Activated CD8-positive, alpha-beta memory T cell treated with anti-CD3 and anti-CD28 coated beads, Interleukin-2, amount 10 ng/mL, durations not matched to agents 7 days and 5 days (primary cell): ENCODE data around the gene BTD. TPM values are rescaled to one million over a fixed set of nuclear protein-coding genes. Genes with fewer than 3 reads are reported as not detected.

Source experiments
- ATAC-seq: fragments of 150-1000 bp; cut with Tn5 transposase; one replicate; pipeline ENCODE4 v1.10.0; 2021; ENCODE audit warnings: moderate library complexity
- CTCF ChIA-PET: fragments of 350-600 bp; sonication (Branson Sonifier 250); formaldehyde crosslinking; loops from one replicate; lab custom pipeline; 2021; ENCODE audit warnings: antibody characterized with exemption; lab: Charles Lee
- DNase-seq: peaks from one replicate; pipeline ENCODE4 v3.0.0-alpha.2; 2020
- H3K27ac Mint-ChIP-seq: one replicate; pipeline ENCODE4 v1.8.0; 2021; ENCODE audit warnings: mild to moderate bottlenecking, mixed read lengths
- H3K27me3 Mint-ChIP-seq: one replicate; pipeline ENCODE4 v1.8.0; 2021; ENCODE audit warnings: mixed read lengths
- H3K36me3 Mint-ChIP-seq: one replicate; pipeline ENCODE4 v1.8.0; 2021; ENCODE audit warnings: mild to moderate bottlenecking, mixed read lengths
- H3K4me1 Mint-ChIP-seq: one replicate; pipeline ENCODE4 v1.8.0; 2021; ENCODE audit warnings: mixed read lengths
- H3K4me3 Mint-ChIP-seq: one replicate; pipeline ENCODE4 v1.8.0; 2021; ENCODE audit warnings: mild to moderate bottlenecking, moderate library complexity, mixed read lengths
- H3K9me3 Mint-ChIP-seq: one replicate; pipeline ENCODE4 v1.8.0; 2022; ENCODE audit warnings: low read depth, mixed read lengths
- total RNA-seq, 2 experiments: library from RNA; stranded (reverse); gene quantifications; one replicate each; pipeline ENCODE4 v1.2.3, GENCODE V29; 2021

BTD gene
- total RNA-seq, 2 experiments from 2014 or later = 5.2 to 6.2 TPM

DNA sequence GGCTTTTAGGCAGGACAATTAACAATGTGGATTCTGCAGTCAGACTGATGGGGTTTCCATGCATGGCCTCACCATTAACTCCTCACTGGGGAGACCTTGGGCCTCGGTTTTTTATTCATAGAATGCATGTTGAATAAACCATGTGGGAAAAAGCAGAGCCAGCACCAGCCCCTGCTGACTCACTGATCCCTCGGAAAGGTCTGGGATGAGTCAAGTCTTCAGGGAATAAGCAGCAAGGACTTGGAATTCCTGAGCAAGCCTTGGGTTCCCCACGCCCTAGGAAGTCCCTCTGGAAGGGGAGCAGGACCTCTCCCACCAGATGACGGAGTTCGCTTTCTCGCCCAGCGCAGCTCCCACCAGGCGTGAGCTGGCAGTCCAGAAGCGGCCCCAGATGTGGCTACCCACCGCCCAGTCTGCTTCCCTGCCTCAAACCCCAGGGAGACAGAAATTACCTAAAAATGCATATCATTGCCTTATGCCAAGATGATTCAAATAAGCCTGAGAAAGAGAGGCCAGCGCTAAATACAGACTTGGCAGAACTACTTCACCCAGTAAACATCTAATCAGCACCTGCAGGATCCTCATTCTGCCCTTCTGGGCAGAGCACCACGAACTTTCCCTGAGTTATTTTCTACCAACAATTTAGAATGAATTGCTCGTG is 45.4 kb downstream of the BTD start:
- Mint-ChIP-seq H3K4me1 (peaks cover 42% of the 10 kb centered on the region), H3K27ac (peak overlapping the region; percentile 74), H3K9me3 (no peaks in the 10 kb centered on the region), H3K27me3 (peaks cover 17% of the 10 kb centered on the region), H3K36me3 (peaks cover 20% of the 10 kb centered on the region), H3K4me3 (peak overlapping the region; percentile 35)
- ATAC-seq (peak; percentile 43), DNase-seq (no peak)
- CTCF ChIA-PET = interaction anchor here (0.8 to 2.7 kb wide), 3 partner anchors 10 to 23 kb away, joined by 3 to 13 read pairs (median 8); no protein-coding TSS in a partner anchor

DNA sequence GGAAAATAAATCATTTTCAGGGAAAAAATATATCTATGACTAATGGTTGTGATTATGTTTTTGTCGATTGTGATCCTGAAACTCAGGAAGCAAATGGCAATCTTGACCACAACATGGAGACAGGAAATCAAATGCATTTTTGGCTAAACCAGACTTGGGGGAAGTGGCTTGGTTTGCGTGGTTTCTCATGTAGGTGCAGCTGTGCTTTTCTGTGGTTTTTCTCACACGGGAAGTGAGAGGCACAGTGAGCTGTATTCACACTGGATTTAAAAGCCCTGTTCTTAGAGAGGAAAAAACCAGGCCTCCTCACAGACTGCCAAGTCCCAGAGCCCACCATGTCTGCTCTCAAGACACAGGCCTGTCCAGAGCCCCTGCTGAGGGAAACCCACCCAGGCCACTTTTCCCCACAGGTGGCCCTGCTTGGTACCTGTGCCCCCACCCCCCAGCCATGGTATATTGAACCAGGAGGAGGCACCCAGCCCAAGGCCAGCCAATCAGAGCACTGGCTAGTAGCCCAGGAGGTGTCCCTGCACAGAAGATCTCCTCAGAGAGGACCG is 46.1 kb downstream of the BTD start:
- peak; percentile 90 for DNase-seq
- Mint-ChIP-seq H3K27me3 (peaks cover 19% of the 10 kb centered on the region), H3K27ac (peak overlapping the region; percentile 74), H3K4me1 (peaks cover 42% of the 10 kb centered on the region), H3K9me3 (no peaks in the 10 kb centered on the region), H3K36me3 (peaks cover 20% of the 10 kb centered on the region), H3K4me3 (peak overlapping the region; percentile 35)
- peak; percentile 88 for ATAC-seq
- CTCF ChIA-PET = interaction anchor here (0.6 to 2.7 kb wide), 4 partner anchors 12 to 153 kb away, joined by 3 to 13 read pairs (median 4); no protein-coding TSS in a partner anchor

DNA sequence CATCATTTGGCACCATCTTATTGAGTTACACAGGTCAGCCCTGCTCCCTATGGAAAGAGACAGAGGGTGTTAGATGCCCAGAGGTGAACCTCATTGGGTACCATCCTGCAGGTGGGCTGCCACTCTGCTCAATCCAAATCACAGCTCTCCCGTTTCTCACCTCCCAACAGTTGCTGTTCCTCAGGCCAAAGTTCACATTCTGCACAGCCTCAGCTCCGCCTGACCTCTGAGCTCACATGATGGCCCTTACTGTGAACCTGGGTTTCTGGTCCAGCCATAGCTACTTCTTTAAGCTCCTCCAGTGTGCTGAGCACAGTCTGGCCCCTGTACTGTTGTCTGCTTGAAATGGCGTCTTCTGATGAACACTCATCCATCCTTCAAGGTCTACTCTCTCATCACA is 47.8 kb downstream of the BTD start:
- Mint-ChIP-seq H3K4me1 (peaks cover 42% of the 10 kb centered on the region), H3K27ac (no peak overlapping the region), H3K9me3 (no peaks in the 10 kb centered on the region), H3K27me3 (peaks cover 21% of the 10 kb centered on the region), H3K36me3 (peaks cover 20% of the 10 kb centered on the region), H3K4me3 (no peak overlapping the region)
- CTCF ChIA-PET = interaction anchor here (1.6 to 1.9 kb wide), 2 partner anchors 151 to 443 kb away, joined by 3 to 5 read pairs; partner anchors contain the start of gene CAPN7
- DNase-seq (no peak), ATAC-seq (no peak)

DNA sequence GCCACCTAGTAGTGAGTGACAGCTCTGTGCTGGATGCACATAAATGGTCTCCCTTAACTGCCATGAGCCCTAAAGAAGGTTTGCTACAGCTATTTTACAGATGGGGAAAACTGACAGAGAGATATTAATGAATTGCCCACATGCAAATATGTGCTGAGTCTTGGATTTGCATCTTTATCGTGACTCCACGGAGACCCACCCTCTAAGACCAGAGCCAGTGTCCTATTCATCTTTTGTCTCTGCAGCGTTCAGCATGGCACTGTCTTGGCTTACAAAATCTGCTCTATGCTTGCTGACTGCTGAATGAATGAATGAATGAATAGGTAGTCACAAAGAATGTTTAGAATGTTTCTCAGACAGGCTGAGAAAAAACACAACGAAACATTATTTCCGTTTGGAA is 48.3 kb downstream of the BTD start:
- ATAC-seq (no peak), DNase-seq (no peak)
- H3K4me1 Mint-ChIP-seq = peaks cover 42% of the 10 kb centered on the region
- CTCF ChIA-PET = interaction anchor here (1.6 kb wide), 1 partner anchor 444 kb away, joined by 3 read pairs; the partner anchor contains the start of gene CAPN7
- no peak overlapping the region for H3K27ac Mint-ChIP-seq
- peaks cover 21% of the 10 kb centered on the region for H3K27me3 Mint-ChIP-seq
- peaks cover 1% of the 10 kb centered on the region for H3K9me3 Mint-ChIP-seq
- no peak overlapping the region for H3K4me3 Mint-ChIP-seq
- peaks cover 21% of the 10 kb centered on the region for H3K36me3 Mint-ChIP-seq

DNA sequence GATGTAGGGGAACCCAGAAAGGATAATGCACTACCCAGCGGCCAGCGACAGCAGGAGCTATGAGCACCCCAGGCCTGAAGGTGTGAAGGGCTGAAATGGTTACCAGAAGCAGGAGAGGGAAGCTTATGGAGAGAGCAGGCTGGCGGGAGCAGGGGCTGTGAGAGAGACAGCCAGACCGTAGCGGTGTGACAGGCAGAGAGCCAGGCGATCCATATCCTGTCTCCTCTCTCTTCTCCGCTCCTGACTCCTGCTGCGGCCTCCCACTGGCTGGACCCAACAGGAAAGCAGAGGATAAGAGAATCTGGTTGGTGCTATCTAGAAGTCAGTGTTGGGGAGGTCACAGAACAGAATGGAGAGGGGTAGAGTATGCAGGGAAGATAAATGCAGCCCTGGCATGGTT is 49.9 kb downstream of the BTD start:
- CTCF ChIA-PET = no interaction called here
- H3K4me1 Mint-ChIP-seq = peaks cover 28% of the 10 kb centered on the region
- H3K9me3 Mint-ChIP-seq = peaks cover 8% of the 10 kb centered on the region
- peaks cover 25% of the 10 kb centered on the region for H3K36me3 Mint-ChIP-seq
- H3K27ac Mint-ChIP-seq = no peak overlapping the region
- H3K27me3 Mint-ChIP-seq = peaks cover 21% of the 10 kb centered on the region
- DNase-seq (no peak), ATAC-seq (no peak)
- no peak overlapping the region for H3K4me3 Mint-ChIP-seq

DNA sequence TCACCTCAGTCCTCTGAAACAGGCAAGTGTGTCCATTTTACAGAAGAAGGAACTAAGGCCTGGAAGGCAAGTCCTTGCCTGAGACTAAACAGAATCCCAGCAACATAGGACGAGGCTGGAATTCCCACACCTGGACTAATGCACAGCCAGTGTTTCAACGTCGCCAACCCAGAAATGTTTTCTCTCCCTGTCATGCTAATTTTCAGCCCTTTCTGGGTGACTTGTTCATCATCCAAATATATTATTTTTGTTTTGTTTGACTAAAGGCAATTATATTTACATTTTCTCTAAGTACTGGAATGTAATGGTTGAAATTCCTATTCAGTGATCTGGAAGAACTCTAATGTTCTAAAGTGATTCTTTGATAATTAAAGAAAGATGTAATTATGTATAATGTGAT is 51.8 kb downstream of the BTD start:
- no peak overlapping the region for H3K27ac Mint-ChIP-seq
- DNase-seq (no peak), ATAC-seq (no peak)
- peaks cover 12% of the 10 kb centered on the region for H3K4me1 Mint-ChIP-seq
- H3K36me3 Mint-ChIP-seq = peaks cover 27% of the 10 kb centered on the region
- H3K9me3 Mint-ChIP-seq = peaks cover 11% of the 10 kb centered on the region
- H3K4me3 Mint-ChIP-seq = no peak overlapping the region
- CTCF ChIA-PET = no interaction called here
- peaks cover 21% of the 10 kb centered on the region for H3K27me3 Mint-ChIP-seq

DNA sequence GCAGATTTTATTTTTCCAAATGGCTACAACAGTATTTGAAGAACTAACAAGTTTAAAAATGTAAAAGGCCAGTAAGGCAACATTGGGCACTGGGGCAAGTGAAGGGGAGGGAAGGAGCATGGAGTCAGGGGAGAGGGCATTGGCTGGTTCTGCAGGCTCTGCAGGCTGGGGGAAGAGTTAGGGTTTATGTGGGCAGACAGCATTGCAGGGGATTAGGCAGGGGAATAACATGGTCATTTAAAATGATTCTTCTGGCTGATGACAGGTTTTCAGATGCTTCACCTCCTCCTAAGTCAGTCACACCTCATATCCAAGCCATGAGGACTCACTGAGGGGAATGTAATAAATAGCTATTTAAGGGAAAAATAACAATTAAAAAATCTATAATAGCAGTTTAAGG is 52.6 kb downstream of the BTD start:
- Mint-ChIP-seq H3K4me1 (peaks cover 7% of the 10 kb centered on the region), H3K9me3 (peaks cover 16% of the 10 kb centered on the region), H3K27ac (no peak overlapping the region), H3K4me3 (no peak overlapping the region), H3K27me3 (peaks cover 21% of the 10 kb centered on the region), H3K36me3 (peaks cover 27% of the 10 kb centered on the region)
- no peak for DNase-seq
- CTCF ChIA-PET = no interaction called here
- ATAC-seq = no peak

DNA sequence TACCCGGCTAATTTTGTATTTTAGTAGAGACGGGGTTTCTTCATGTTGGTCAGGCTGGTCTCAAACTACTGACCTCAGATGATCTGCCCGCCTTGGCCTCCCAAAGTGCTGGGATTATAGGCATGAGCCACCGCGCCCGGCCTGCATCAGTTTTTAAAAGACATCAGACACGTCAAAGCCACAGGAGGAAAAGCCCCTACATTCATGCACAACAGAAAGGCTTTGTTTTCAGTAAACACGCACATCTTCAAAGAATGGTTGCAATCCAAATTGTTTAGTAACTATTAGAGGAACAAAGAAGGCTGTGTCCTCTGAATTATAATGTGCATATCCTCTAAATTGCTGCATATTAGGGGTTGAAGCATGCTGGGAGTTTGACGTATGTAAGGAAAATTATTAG is 53.3 kb downstream of the BTD start:
- Mint-ChIP-seq H3K36me3 (peaks cover 22% of the 10 kb centered on the region), H3K4me1 (peaks cover 10% of the 10 kb centered on the region), H3K9me3 (peaks cover 16% of the 10 kb centered on the region), H3K4me3 (no peak overlapping the region), H3K27me3 (peaks cover 20% of the 10 kb centered on the region), H3K27ac (no peak overlapping the region)
- ATAC-seq (no peak), DNase-seq (no peak)
- CTCF ChIA-PET = no interaction called here

DNA sequence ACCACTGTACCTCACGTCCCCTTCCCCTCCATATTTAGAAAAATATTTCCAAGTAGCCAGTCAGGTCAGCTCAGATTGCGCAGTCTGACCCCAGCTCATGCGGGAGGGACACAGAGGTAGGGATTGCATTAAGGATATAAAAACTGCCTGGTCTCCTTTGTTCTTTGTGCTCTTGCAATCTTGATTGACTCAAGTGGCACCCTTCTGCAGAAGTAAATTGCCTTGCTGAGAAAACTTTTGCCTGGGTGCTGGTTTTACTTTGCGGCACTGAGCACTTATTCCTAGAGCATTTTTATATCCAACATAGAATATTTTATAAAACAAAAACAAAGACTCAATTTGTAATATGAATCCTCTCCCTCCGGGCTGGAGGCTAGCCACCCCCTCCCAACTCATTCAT is 54.8 kb downstream of the BTD start:
- Mint-ChIP-seq H3K4me3 (no peak overlapping the region), H3K4me1 (peaks cover 10% of the 10 kb centered on the region), H3K27ac (no peak overlapping the region), H3K36me3 (peaks cover 20% of the 10 kb centered on the region), H3K9me3 (peaks cover 16% of the 10 kb centered on the region), H3K27me3 (peaks cover 15% of the 10 kb centered on the region)
- CTCF ChIA-PET = no interaction called here
- ATAC-seq = no peak
- no peak for DNase-seq

DNA sequence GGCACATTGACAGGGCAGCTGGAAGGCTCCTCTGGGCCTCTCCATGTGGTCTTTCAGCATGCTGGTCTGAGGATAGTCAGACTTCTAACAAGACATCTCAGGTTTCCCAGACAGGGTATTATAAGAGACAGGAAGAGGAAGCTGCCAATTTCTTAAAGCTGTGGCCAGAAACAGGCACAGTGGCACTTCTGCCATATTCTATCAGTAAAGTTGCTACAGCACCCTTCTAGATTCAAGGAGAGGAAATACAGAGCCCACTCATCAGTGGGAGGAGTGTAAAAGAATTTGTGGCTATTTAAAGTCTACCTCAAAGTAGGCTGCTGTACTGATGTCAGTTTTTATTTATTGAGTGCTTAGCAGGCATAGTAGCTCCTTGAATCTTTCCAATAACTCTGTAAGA is 55.5 kb downstream of the BTD start:
- Mint-ChIP-seq H3K27me3 (peaks cover 16% of the 10 kb centered on the region), H3K9me3 (peaks cover 18% of the 10 kb centered on the region), H3K36me3 (peaks cover 23% of the 10 kb centered on the region), H3K4me3 (no peak overlapping the region), H3K27ac (no peak overlapping the region), H3K4me1 (peaks cover 10% of the 10 kb centered on the region)
- ATAC-seq (no peak), DNase-seq (no peak)
- CTCF ChIA-PET = no interaction called here

DNA sequence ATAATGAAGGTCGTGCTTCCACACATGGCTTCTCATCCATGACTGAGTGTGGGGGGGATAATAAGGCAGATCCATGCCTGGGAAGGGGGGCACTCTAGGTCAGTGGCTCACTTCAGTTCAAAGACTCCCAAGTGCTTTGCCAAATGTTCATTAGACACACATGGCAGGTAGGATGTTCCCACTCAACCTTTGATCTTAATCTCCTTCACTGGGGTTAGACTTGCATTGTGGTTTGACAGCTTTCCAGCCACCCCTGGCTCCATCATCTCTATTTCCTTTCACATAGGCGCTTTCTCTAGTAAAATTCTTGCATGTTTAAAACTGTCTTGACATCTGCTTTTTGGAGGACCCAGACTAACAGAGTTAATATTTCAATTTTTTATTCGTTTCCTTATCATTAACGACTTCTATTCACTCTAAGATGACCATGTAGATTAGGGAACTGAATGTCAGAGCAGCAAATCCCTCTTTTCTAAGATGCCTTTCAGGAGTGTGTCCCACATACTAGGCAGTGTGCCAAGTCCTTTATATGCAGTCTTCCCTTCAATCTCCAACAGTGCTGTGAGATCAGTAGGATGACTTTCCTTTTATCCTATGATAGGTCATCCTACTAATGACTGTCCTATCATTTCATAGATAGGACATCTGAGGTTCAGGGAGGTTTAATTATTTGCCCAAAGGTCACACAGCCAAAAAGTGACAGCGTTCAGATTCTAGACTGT is 57.9 kb downstream of the BTD start:
- H3K27ac Mint-ChIP-seq = no peak overlapping the region
- H3K27me3 Mint-ChIP-seq = peaks cover 12% of the 10 kb centered on the region
- H3K36me3 Mint-ChIP-seq = peaks cover 36% of the 10 kb centered on the region
- peaks cover 18% of the 10 kb centered on the region for H3K9me3 Mint-ChIP-seq
- no peak overlapping the region for H3K4me3 Mint-ChIP-seq
- DNase-seq = no peak
- CTCF ChIA-PET = no interaction called here
- peaks cover 10% of the 10 kb centered on the region for H3K4me1 Mint-ChIP-seq
- no peak for ATAC-seq

DNA sequence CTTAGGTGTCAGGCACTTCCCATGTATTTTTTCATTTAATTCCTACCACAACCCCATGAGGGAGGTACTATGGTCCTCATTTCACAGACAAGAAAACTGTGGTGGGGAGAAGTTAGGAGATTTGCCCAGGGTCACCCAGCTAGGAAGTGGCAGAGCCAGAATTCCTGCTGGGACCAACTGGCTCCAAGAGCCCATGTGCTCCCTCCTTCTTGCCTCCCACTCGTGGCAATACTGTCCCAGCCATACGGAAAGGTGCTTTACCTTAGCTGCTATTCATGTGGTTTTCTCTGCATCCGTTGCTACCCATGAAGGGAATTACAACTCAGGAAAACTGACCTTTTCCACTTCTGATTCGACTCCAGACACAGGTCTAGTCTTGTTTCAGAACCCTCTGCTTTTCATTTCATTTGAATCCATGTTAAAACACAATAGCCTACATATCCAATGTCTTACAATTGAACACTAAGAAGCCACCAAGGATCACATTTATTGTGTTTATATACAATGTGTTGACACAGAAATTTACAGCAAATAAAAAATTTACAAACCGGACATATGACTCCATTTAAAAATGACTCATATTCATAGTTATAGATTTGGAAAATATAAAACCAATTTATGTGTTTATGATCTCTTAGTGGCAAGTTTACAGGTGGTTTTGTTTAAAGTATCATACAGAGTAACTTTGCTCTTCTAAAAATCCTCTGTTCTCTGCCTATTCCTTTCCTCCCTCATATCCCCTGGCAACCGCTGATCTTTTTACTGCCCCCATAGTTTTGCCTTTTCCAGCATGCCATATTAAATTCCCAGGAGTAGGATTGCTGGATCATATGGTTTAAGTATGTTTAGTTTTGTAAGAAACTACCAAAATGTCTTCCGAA is 58.8 kb downstream of the BTD start:
- peaks cover 14% of the 10 kb centered on the region for H3K9me3 Mint-ChIP-seq
- ATAC-seq = no peak
- H3K36me3 Mint-ChIP-seq = peaks cover 39% of the 10 kb centered on the region

DNA sequence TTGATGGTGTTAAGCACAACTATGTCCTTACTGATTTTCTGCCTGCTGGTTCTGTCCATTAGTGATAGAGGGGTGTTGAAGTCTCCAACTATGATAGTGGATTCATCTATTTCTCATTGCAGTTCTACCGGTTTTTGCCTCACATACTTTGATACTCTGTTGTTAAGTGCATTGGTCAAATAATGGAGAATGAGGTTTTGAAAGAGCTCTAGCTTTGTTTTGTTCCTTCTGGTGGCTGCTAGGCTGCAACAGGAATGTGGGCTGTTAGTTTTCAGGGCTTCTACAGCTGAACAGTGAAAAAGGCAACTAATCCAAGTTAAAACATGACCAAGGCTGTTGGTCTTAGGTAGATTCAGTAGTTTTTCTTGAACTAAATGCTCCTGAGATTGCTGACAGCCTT is 62.6 kb downstream of the BTD start:
- peaks cover 12% of the 10 kb centered on the region for H3K27me3 Mint-ChIP-seq
- no peak overlapping the region for H3K4me3 Mint-ChIP-seq
- peaks cover 24% of the 10 kb centered on the region for H3K4me1 Mint-ChIP-seq
- CTCF ChIA-PET = no interaction called here
- ATAC-seq = no peak
- no peak for DNase-seq
- H3K36me3 Mint-ChIP-seq = peaks cover 56% of the 10 kb centered on the region
- no peak overlapping the region for H3K27ac Mint-ChIP-seq
- peaks cover 7% of the 10 kb centered on the region for H3K9me3 Mint-ChIP-seq

More for the DNA sequence above, 58.8 kb downstream of the BTD start:
- peaks cover 10% of the 10 kb centered on the region for H3K4me1 Mint-ChIP-seq
- H3K27me3 Mint-ChIP-seq = peaks cover 12% of the 10 kb centered on the region
- CTCF ChIA-PET = no interaction called here
- DNase-seq = no peak
- no peak overlapping the region for H3K4me3 Mint-ChIP-seq
- H3K27ac Mint-ChIP-seq = no peak overlapping the region
